ENCODE measurements around the gene CABLES2.

DNA sequence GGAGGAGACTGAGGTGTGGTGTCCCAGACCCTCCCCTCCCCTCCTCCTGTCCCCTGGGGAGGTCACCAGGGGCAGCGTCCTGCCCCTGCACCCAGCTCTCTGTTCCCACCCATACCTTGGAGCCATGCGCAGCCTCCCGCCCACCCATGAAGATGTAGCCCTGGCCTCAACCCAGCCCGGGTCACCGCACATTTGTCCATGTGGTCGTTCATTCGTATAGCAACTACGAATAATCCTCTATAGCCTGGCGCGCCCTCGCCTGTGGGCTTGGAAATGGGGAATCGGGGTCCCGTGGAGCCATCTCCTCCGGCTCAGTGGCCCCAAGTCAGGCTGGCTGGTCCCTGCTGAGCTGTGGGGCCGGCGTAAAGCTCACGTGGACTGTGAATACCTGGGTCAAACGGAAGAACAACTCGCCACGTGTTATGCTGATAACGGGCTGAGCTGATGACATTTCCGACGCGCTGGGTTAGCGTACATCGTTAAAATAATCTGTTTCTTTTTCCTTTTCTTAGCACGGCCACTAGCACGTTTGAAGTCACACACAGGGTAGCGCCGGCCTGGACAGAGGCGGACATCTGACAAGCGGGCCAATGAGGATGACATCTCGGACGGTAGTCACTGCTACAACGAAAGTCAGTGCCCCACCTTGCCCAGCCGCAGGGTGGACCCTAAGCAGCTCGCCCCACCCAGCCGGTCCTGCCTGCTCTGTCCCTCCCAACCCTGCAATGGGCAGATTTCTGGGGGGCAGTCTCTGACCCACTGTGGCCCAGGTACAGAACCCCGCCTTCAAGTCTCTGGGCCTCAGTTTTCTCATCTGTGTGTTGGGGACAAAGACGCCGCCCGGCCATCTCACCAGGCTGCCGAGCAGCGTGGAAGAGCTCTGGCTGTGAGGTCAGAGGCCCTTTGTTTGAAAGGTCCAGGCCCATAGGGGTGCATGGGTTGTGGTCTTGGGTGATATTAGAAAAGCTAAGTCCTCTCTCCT lies 40.1 kb upstream of the CABLES2 start:
- no peak for TF ChIP-seq GATA3 (IDR thresholded peaks at IDR 0.05; ENCODE audit: low read depth, low read length)
- no peak for TF ChIP-seq GATA2 (IDR thresholded peaks at IDR 0.05; ENCODE audit: low read depth, low read length)

All from SH-SY5Y (cell line).